Mesodermal cell (in vitro differentiated cells): Measurements from ENCODE around the gene RAPGEF5.
"Not testable (repeated sequence)": the region's sequence is repeated elsewhere in the genome, so short reads cannot be mapped to it uniquely, and the experiment has no call there.

Experiments
- H3K27ac ChIP-seq: 2 replicates; pipeline ENCODE4 v1.7.0; 2013; ENCODE audit warnings: mild to moderate bottlenecking, low read depth, low read length, moderate library complexity; ENCODE audit not compliant: severe bottlenecking
- H3K36me3 ChIP-seq: 2 replicates; pipeline ENCODE4 v1.7.1; 2013; ENCODE audit warnings: mild to moderate bottlenecking, low read length, moderate library complexity; ENCODE audit not compliant: control insufficient read depth, insufficient read depth
- H3K4me1 ChIP-seq: one replicate; pipeline ENCODE4 v1.7.1; 2013; ENCODE audit warnings: mild to moderate bottlenecking, low read length; ENCODE audit not compliant: insufficient read depth, control insufficient read depth, poor library complexity, severe bottlenecking
- H3K4me3 ChIP-seq: 2 replicates; pipeline ENCODE4 v1.7.0; 2013; ENCODE audit warnings: low read length, control low read depth, mild to moderate bottlenecking; ENCODE audit not compliant: insufficient read depth, poor library complexity, severe bottlenecking; ENCODE audit errors: extremely low read depth
- H3K9me3 ChIP-seq: 2 replicates; pipeline ENCODE4 v1.7.1; 2013; ENCODE audit warnings: mild to moderate bottlenecking, low read length, moderate library complexity; ENCODE audit not compliant: control insufficient read depth
- WGBS, 2 experiments: methylation state at CpG; one replicate each; pipeline ENCODE4 v1.1.5; 2013; ENCODE audit warnings: missing lambda C conversion rate in 2 of 2; ENCODE audit not compliant: insufficient coverage in 2 of 2; 5-methylcytosine and 5-hydroxymethylcytosine counted together

The RAPGEF5 gene

DNA sequence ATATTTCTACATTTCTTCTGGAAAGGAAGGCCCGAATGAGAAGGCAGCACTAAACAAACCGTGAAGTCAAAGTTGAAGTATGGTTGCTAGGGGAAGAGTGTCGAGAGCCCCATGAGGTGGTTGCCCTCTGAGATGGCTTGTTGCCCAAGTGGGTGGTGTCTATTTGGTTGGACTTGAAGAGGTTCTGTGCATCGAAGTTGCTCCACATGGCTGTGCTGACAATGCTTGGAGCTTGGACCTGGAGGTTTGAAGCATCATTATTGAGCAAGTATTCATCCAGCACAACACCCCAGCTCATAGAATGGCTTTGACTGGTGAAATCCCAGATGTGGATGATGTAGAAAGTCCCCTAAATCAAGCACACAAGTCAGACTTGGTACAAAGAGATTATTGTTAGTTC is 246.1 kb downstream of the RAPGEF5 start:
- no peak overlapping the region for H3K27ac ChIP-seq
- no peaks in the 10 kb centered on the region for H3K36me3 ChIP-seq
- 88 to 100% methylated on average over 3 of the region's 4 CpGs for WGBS, 2 experiments
- no peak overlapping the region for H3K4me3 ChIP-seq
- H3K4me1 ChIP-seq: no peaks in the 10 kb centered on the region
- H3K9me3 ChIP-seq: no peaks in the 10 kb centered on the region

DNA sequence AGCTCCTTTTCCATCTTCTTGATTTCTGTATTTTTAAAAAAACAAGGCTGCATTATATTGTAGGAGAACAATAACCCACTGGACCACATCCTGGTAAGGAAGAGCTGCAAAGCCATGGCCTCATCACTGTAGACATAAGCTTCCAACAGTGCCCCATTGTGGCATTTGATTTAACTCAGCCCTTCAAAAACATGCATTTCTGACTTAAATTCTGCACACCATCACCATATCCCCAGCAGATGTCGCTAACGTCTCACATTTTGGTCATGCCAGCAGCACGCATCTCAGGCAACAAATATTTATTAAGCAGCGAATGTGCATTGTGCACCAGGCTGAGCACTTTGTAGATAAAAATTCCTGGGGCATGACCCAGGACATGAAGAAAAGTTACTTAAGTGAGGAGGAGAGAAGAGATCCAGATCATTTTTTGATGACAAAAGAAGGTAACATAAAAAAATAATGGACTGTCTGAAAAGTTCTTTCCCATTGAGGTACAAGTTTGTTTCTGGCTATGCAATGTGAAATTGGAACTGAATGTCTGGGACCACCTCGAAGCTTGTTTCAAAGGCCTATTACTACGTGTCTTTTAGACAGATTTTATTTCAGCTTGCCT is 246.6 kb downstream of the RAPGEF5 start:
- Histone ChIP-seq H3K4me3 (no peak overlapping the region), H3K36me3 (no peaks in the 10 kb centered on the region), H3K4me1 (no peaks in the 10 kb centered on the region), H3K27ac (no peak overlapping the region), H3K9me3 (no peaks in the 10 kb centered on the region)
- 6 to 50% methylated on average over 2 to 4 of the region's 6 CpGs for WGBS, 2 experiments

GRCh38 chr7:22109761-22110160 is 247.2 kb downstream of the RAPGEF5 start:
- WGBS, 2 experiments: 81 to 100% methylated on average over 2 to 5 of the region's 7 CpGs

DNA sequence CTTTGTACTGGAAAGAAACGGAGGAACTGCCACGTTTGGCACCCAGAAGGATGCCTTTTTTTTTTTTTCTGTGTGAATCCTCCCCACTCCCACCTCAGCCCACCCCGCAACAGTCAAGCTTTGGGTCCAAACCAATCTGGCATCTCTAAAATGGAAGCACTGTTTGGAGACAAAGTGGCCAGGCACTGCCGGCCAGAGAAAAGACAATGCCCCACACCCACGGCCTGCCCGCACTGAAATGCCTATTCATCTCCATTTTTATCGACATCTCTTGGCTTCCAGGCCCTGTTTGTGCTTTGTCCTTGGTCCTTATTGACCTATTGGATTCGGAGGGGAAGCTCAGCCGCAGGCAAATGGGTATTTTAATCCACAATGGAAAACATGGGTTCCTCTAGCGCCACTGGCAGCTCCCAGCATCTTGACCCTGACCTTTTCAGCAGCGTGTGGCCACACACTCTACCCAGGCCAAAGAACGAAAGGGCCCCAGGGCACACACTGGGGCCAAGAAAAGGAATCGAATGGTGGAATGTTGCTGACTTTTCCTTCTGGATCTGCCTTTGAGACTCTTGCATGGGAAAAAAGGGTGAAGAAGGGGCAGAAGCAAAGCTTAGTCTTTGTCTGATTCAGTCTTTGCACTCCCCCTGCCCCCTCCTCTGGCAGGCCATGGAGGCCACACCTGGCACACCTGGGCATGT is 248.7 kb downstream of the RAPGEF5 start:
- H3K9me3 ChIP-seq: no peaks in the 10 kb centered on the region
- H3K4me1 ChIP-seq: no peaks in the 10 kb centered on the region
- no peak overlapping the region for H3K4me3 ChIP-seq
- H3K36me3 ChIP-seq: no peaks in the 10 kb centered on the region
- 82 to 86% methylated on average over 9 to 10 of the region's 13 CpGs for WGBS, 2 experiments
- H3K27ac ChIP-seq: no peak overlapping the region

More at GRCh38 chr7:22109761-22110160, 247.2 kb downstream of the RAPGEF5 start:
- Histone ChIP-seq H3K4me3 (no peak overlapping the region), H3K27ac (no peak overlapping the region), H3K4me1 (no peaks in the 10 kb centered on the region), H3K9me3 (no peaks in the 10 kb centered on the region), H3K36me3 (no peaks in the 10 kb centered on the region)

GRCh38 chr7:22105550-22105949 is 251.4 kb downstream of the RAPGEF5 start:
- Histone ChIP-seq H3K9me3 (no peaks in the 10 kb centered on the region), H3K4me1 (no peaks in the 10 kb centered on the region), H3K4me3 (no peak overlapping the region), H3K36me3 (no peaks in the 10 kb centered on the region), H3K27ac (no peak overlapping the region)
- 94 to 99% methylated on average over 5 to 7 of the region's 7 CpGs for WGBS, 2 experiments

DNA sequence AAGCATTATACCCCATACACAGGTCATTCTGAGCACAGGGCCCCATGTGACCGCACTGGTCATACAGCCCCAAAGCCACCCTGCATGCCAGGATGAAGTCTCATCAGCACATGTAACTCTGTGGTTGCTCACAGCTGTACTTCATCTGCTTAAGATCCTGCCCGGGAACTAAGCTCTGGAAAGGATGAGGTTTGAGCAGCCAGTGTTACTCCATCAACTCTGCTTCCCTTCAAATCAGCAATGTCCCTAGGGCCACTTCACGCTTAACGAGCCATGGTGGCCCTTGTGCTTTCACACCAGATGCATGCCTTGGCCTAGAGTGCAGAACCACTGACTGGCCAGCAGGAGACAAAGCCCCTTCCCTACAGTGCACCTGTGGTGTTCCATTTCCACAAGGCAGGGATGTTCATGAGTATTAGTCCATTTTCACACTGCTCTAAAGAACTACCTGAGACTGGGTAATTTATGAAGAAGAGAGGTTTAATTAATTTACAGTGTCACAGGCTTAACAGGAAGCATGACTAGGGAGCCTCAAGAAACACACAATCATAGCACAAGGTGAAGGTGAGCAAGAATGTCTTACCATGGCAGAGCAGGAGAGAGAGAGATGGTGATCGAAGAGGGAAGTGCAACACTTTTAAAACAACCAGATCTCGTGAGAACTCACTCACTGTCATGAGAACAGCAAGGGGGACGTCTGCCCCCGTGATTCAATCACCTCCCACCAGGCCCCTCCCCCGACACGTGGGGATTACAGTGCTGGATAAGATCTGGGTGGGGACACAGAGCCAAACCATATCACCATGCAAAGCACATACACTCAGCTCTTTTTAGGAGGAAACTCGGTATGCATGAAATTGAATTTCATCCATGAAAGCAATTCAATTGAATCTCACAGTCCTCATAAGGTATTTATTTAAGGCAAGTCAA is 262.3 kb downstream of the RAPGEF5 start:
- 73 to 80% methylated on average over 6 of the region's 11 CpGs for WGBS, 2 experiments
- Histone ChIP-seq H3K9me3 (peaks cover 6% of the 10 kb centered on the region), H3K4me1 (no peaks in the 10 kb centered on the region), H3K36me3 (no peaks in the 10 kb centered on the region), H3K27ac (no peak overlapping the region), H3K4me3 (no peak overlapping the region)

DNA sequence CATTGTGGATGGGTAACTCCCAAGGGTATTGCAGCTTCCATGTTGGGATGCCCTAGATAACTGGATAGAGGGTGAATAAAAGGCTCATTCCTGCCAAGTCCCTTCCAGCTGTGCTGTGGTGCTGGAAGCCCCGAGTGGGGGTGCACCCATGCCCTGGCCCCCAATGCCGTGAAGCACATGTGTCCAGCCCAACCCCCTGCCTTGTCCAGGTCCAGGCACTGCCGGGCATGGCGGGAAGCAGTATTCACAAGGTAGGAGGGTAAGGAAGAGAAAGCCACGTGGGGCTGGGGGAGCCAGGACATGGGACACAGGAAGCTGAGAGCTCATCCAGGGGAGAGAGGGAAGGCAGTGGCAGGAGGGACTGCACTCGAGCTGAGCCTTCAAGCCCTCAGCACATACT is 263.0 kb downstream of the RAPGEF5 start:
- Histone ChIP-seq H3K4me1 (no peaks in the 10 kb centered on the region), H3K4me3 (no peak overlapping the region), H3K9me3 (peaks cover 6% of the 10 kb centered on the region), H3K27ac (no peak overlapping the region), H3K36me3 (no peaks in the 10 kb centered on the region)
- 83 to 84% methylated on average over 3 to 6 of the region's 6 CpGs for WGBS, 2 experiments

- H3K27ac ChIP-seq: no peak overlapping the region
- no peak overlapping the region for H3K4me3 ChIP-seq
- 78 to 87% methylated on average over 2 of the region's 2 CpGs for WGBS, 2 experiments
- no peaks in the 10 kb centered on the region for H3K36me3 ChIP-seq
- H3K9me3 ChIP-seq: peaks cover 6% of the 10 kb centered on the region
- H3K4me1 ChIP-seq: no peaks in the 10 kb centered on the region
Observed at GRCh38 chr7:22093001-22093400, 264.0 kb downstream of the RAPGEF5 start.

- H3K36me3 ChIP-seq, H3K9me3 ChIP-seq, H3K4me1 ChIP-seq, H3K27ac ChIP-seq, H3K4me3 ChIP-seq: not testable (repeated sequence)
- WGBS, 2 experiments: 93 to 98% methylated on average over 11 of the region's 11 CpGs
Observed at GRCh38 chr7:22090958-22091525, 265.9 kb downstream of the RAPGEF5 start.

DNA sequence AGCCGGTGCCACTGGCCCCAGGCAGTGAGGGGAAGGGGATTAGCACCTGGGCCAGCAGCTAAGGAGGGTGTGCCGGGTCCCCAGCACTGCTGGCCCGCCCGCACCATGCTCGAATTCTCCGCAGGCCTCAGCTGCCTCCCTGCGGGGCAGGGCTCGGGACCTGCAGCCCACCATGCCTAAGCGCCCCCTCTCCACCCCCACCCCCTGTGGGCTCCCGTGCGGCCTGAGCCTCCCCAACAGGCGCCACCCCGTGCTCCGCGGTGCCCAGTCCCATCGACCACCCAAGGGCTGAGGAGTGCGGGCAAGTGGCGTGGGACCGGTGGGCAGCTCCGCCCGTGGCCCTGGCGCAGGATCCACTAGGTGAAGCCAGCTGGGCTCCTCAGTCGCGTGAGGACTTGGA is 266.4 kb downstream of the RAPGEF5 start:
- H3K4me3 ChIP-seq: no peak overlapping the region
- no peak overlapping the region for H3K27ac ChIP-seq
- H3K4me1 ChIP-seq: no peaks in the 10 kb centered on the region
- 73 to 87% methylated on average over 8 to 20 of the region's 24 CpGs for WGBS, 2 experiments
- no peaks in the 10 kb centered on the region for H3K36me3 ChIP-seq
- H3K9me3 ChIP-seq: peaks cover 6% of the 10 kb centered on the region
